Progenitor cell of endocrine pancreas (in vitro differentiated cells): ENCODE measurements around the gene ETF1. TPM values are rescaled to one million over a fixed set of nuclear protein-coding genes. Genes with fewer than 3 reads are reported as not detected.

Source experiments
- DNase-seq: peaks from one replicate; pipeline ENCODE4 v3.0.0; 2021; ENCODE audit warnings: low spot score; ENCODE audit not compliant: unreplicated experiment
- H3K27ac Mint-ChIP-seq: 2 replicates; pipeline ENCODE4 v1.8.0; 2021; ENCODE audit warnings: mild to moderate bottlenecking, moderate library complexity, mixed read lengths
- H3K27me3 Mint-ChIP-seq: 2 replicates; pipeline ENCODE4 v1.8.0; 2021; ENCODE audit warnings: mixed read lengths
- H3K36me3 Mint-ChIP-seq: 2 replicates; pipeline ENCODE4 v1.8.0; 2022; ENCODE audit warnings: mixed read lengths; ENCODE audit not compliant: insufficient read depth
- H3K4me1 Mint-ChIP-seq: 2 replicates; pipeline ENCODE4 v1.8.0; 2021; ENCODE audit warnings: low read depth, mixed read lengths
- H3K4me3 Mint-ChIP-seq: 2 replicates; pipeline ENCODE4 v1.8.0; 2021; ENCODE audit warnings: low read depth, mild to moderate bottlenecking, moderate library complexity, mixed read lengths
- H3K9me3 Mint-ChIP-seq: 2 replicates; pipeline ENCODE4 v1.8.0; 2021; ENCODE audit warnings: low read depth, mixed read lengths
- total RNA-seq: library from RNA; stranded (reverse); gene quantifications from 2 replicates; pipeline ENCODE4 v1.2.1, GENCODE V29; 2021
- TF ChIP-seq, protein P1 (sequence below): fragments of 200-600 bp; sonication (generic); IDR thresholded peaks from one replicate; pipeline ENCODE4 v1.5.0; 2021; ENCODE audit warnings: antibody characterized with exemption, mild to moderate bottlenecking; ENCODE audit not compliant: unreplicated experiment

ETF1 gene
- total RNA-seq, 1 donor from 2014 or later = 73.1 TPM

DNA sequence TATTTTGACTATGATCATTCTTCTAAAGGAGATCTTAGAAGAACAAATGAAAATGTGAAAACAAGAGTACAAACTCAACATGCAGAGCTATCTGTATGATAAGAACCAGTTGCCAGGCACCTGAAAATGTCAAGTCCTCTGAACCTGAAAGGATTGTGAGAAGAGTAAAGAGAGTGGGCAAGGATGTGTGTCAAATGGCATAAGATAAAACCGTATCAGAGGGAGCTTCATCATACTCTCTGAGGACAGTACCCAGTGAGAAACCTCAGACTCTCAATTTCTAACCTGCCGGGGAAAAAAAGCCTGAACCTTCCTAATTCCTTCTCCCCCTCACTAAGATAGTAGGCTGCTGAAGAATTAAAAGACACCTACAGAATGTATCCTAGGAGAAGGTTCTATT, 6.8 kb downstream of the ETF1 start:
- no peaks in the 10 kb centered on the region for H3K9me3 Mint-ChIP-seq
- H3K27me3 Mint-ChIP-seq = no peaks in the 10 kb centered on the region
- TF ChIP-seq, protein P1, sequence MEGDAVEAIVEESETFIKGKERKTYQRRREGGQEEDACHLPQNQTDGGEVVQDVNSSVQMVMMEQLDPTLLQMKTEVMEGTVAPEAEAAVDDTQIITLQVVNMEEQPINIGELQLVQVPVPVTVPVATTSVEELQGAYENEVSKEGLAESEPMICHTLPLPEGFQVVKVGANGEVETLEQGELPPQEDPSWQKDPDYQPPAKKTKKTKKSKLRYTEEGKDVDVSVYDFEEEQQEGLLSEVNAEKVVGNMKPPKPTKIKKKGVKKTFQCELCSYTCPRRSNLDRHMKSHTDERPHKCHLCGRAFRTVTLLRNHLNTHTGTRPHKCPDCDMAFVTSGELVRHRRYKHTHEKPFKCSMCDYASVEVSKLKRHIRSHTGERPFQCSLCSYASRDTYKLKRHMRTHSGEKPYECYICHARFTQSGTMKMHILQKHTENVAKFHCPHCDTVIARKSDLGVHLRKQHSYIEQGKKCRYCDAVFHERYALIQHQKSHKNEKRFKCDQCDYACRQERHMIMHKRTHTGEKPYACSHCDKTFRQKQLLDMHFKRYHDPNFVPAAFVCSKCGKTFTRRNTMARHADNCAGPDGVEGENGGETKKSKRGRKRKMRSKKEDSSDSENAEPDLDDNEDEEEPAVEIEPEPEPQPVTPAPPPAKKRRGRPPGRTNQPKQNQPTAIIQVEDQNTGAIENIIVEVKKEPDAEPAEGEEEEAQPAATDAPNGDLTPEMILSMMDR = no peak
- peaks cover 10% of the 10 kb centered on the region for H3K4me1 Mint-ChIP-seq
- H3K27ac Mint-ChIP-seq = peak overlapping the region; percentile 36
- H3K36me3 Mint-ChIP-seq = peaks cover 9% of the 10 kb centered on the region
- no peak for DNase-seq
- no peak overlapping the region for H3K4me3 Mint-ChIP-seq

DNA sequence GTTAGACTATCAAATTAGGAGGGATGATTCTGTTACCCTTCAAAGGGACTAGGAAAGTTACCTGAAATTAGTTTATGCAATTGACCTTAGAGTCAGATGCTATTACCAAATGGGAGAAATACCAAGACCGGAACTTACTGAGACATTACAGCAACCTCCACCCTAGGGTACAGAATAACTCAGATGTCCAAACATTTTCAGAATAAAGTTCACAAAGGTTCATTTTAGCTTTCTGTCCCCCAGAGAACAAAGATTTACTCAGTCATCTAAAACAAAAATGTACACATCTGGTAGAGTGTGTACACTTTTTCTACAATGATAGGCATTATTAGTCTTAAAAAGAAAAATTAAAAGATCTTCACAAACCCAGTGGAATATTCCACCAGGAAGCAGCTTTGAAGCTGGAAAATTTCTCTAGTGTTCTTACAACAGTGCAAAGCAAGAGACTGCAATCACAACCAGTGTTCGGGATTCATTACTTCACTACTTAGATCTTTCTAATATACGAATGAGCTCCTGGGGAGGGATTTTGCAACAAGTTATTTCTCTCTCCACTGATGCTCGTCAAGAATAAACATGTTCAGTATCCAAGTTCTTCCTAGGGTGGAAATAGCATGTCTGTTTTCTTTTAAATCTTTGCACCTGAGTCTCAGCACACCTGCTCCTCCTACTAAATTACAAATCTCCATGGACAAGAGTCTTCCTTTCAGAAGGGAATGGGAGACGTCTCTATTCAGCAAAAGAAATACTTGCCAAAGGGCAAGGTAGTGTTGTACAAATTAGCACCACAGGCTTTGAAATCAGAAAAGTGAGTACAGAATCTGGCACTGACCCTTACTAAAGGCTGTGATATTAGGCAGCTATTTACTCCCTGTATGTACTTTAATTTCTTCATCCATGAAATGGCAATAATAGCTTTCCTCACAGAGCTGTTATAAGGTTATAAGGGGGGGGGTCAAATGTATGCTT, 8.8 kb downstream of the ETF1 start:
- TF ChIP-seq, protein P1 = no peak
- DNase-seq = no peak
- Mint-ChIP-seq H3K9me3 (no peaks in the 10 kb centered on the region), H3K36me3 (peaks cover 9% of the 10 kb centered on the region), H3K4me1 (peaks cover 9% of the 10 kb centered on the region), H3K27ac (peak overlapping the region; percentile 40), H3K27me3 (no peaks in the 10 kb centered on the region), H3K4me3 (no peak overlapping the region)

DNA sequence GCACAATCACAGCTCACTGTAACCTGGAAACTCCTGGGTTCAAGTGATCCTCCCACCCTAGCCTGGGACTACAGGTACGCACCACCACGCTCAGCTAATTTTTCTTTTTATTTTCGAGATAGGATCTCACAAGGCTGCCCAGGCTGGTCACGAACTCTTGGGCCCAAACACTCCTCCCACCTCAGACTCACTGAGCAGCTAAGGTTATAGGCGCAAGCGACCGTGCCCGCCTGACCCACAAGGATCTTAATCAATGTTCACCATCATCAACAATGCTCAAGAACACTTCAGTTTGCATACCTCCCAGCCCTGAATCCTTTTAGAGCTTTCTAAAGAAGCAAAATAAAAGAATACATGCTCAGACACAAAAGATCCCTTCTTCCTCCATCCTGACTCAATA, 13.2 kb downstream of the ETF1 start:
- peaks cover 9% of the 10 kb centered on the region for H3K36me3 Mint-ChIP-seq
- H3K4me3 Mint-ChIP-seq = no peak overlapping the region
- peaks cover 19% of the 10 kb centered on the region for H3K4me1 Mint-ChIP-seq
- H3K27me3 Mint-ChIP-seq = no peaks in the 10 kb centered on the region
- DNase-seq = no peak
- H3K9me3 Mint-ChIP-seq = no peaks in the 10 kb centered on the region
- TF ChIP-seq, protein P1 = no peak
- H3K27ac Mint-ChIP-seq = peak overlapping the region; percentile 26

DNA sequence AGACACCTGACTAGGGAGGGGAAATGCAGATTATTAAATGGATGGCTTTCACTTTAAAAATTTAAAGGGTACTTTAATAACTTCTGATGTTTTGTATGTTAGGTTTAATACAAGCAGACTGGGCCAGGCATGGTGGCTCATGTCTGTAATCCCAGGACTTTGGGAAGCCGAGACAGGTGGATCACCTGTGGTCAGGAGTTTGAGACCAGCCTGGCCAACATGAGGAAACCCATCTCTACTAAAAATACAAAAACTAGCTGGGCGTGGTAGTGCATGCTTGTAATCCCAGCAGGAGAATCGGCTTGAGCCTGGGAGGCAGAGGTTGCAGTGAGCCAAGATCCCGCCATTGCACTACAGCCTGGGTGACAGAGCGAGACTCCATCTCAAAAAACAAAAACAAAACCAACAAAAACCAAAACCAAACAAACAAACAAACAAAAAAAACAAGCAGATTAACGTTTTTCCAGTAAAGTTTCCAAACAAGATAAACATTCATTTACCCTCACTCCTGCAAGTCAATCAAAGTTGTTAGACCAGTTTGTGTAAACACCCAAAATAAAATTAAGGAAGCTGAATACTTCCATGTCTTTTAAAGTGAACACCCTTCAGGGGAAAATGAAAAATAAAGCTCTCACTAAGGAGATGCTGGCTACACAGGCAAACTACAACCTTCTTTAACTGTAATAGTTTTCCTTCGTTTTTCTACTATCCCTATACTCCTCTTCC, 14.1 kb downstream of the ETF1 start:
- peaks cover 19% of the 10 kb centered on the region for H3K4me1 Mint-ChIP-seq
- H3K36me3 Mint-ChIP-seq = peaks cover 9% of the 10 kb centered on the region
- peak overlapping the region; percentile 85 for H3K27ac Mint-ChIP-seq
- H3K27me3 Mint-ChIP-seq = no peaks in the 10 kb centered on the region
- H3K9me3 Mint-ChIP-seq = no peaks in the 10 kb centered on the region
- no peak overlapping the region for H3K4me3 Mint-ChIP-seq
- no peak for DNase-seq
- TF ChIP-seq, protein P1 = no peak

DNA sequence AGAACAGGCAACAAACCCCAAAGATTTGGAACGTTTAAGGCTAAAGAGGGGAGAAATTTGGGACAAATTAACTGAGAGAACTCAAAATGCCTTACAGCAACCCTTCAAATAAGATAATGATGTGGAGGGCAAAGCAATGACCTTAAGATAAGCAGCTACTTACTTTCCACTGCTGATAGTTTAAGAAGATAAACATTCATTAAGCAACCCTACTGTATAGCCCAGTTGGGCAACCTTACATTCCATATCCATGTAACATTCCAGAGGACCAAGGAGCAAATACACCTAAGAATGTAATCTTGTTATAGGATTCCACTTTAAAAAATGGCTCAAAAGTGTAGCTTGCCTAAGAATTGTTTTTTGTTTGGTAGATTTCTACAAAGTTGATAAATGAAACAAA, 14.8 kb downstream of the ETF1 start:
- no peak for DNase-seq
- Mint-ChIP-seq H3K36me3 (peaks cover 9% of the 10 kb centered on the region), H3K4me1 (peaks cover 21% of the 10 kb centered on the region), H3K4me3 (no peak overlapping the region), H3K27ac (peak overlapping the region; percentile 73), H3K9me3 (no peaks in the 10 kb centered on the region), H3K27me3 (no peaks in the 10 kb centered on the region)
- TF ChIP-seq, protein P1 = no peak
